HG03342 (cell line): ENCODE results near the gene SMYD4.
"Not testable (repeated sequence)": the region's sequence is repeated elsewhere in the genome, so short reads cannot be mapped to it uniquely, and the experiment has no call there.

ENCODE experiments used
- ATAC-seq: cut with Tn5 transposase; IDR thresholded peaks from one replicate; pipeline ENCODE4 v1.9.1; 2021; ENCODE audit warnings: mild to moderate bottlenecking, moderate library complexity; ENCODE audit not compliant: unreplicated experiment

SMYD4 gene

GRCh38 chr17:1830288-1830687 is 586 bp upstream of the SMYD4 start:
- no peak for ATAC-seq

GRCh38 chr17:1829216-1829591 is 498 bp downstream of the SMYD4 start:
- ATAC-seq, result peak; percentile 12

- no peak for ATAC-seq
These were observed 9.0 kb downstream of the SMYD4 start for GRCh38 chr17:1820528-1821252.

GRCh38 chr17:1813088-1813487 is 16.6 kb downstream of the SMYD4 start:
- no peak for ATAC-seq

- no peak for ATAC-seq
These were observed 19.1 kb downstream of the SMYD4 start for GRCh38 chr17:1810450-1811103.

- not testable (repeated sequence) for ATAC-seq
These were observed 19.9 kb downstream of the SMYD4 start for GRCh38 chr17:1809815-1810214.

- ATAC-seq, result no peak
These were observed 21.1 kb downstream of the SMYD4 start for GRCh38 chr17:1808644-1809043.

- no peak for ATAC-seq
These were observed 21.8 kb downstream of the SMYD4 start for GRCh38 chr17:1807890-1808289.

- ATAC-seq, result no peak
These were observed 26.4 kb downstream of the SMYD4 start for GRCh38 chr17:1803280-1803679.

GRCh38 chr17:1802429-1802828 is 27.3 kb downstream of the SMYD4 start:
- ATAC-seq, result no peak

GRCh38 chr17:1800712-1801111 is 29.0 kb downstream of the SMYD4 start:
- ATAC-seq, result no peak

- no peak for ATAC-seq
These were observed 29.5 kb downstream of the SMYD4 start for GRCh38 chr17:1800240-1800639.

- not testable (repeated sequence) for ATAC-seq
These were observed 31.9 kb downstream of the SMYD4 start for GRCh38 chr17:1797846-1798245.

- no peak for ATAC-seq
These were observed 32.4 kb downstream of the SMYD4 start for GRCh38 chr17:1797323-1797722.

- no peak for ATAC-seq
These were observed 32.9 kb downstream of the SMYD4 start for GRCh38 chr17:1796800-1797199.

GRCh38 chr17:1793447-1793806 is 36.3 kb downstream of the SMYD4 start:
- ATAC-seq, result no peak

GRCh38 chr17:1792495-1793446 is 36.9 kb downstream of the SMYD4 start:
- no peak for ATAC-seq

GRCh38 chr17:1789936-1790335 is 39.8 kb downstream of the SMYD4 start:
- ATAC-seq, result no peak

GRCh38 chr17:1787301-1787902 is 42.3 kb downstream of the SMYD4 start:
- ATAC-seq, result no peak

GRCh38 chr17:1786708-1787107 is 43.0 kb downstream of the SMYD4 start:
- ATAC-seq, result no peak

- no peak for ATAC-seq
These were observed 43.8 kb downstream of the SMYD4 start for GRCh38 chr17:1785930-1786329.
